ENCODE measurements around the gene ASIC2. TPM values are rescaled to one million over a fixed set of nuclear protein-coding genes. Genes with fewer than 3 reads are reported as not detected.
A peak's percentile ranks its signal among the peaks of the same experiment; 100 is the strongest.

ASIC2 gene
- total RNA-seq, 2 experiments from 2014 or later, result not detected

DNA sequence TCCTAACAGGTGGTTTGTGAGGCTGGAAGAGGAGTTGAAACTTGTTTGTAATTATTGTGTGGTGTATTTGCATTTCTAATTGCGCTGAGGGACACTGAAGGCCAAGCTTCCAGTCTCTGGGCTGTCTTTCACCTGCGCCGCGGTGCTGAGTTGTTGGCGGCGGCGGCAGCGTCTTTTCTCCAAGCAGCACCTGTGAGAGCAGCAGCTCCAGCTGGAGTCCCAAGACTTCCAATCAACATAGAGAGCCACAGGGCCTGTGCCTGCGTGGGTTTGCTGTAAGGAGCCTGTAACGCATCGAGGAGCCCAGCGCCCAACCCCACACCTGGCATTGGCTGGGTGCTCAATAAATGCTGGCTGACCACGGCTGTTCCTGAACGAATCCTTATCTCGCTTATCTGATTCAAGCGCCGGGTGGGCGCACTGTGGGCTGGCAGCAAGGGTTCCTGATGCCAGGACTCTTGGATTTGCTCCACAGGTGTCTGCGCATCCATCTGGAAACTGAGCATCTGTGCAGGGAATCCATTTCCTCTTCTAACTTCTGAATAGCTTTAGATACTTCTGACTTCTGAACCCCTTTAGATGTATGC, 138.1 kb downstream of the ASIC2 start:
- no peak for DNase-seq
- POLR2A ChIA-PET, result no interaction called here
- no peaks in the 10 kb centered on the region for H3K4me1 Mint-ChIP-seq (ENCODE audit: low read depth)
- CTCF ChIA-PET, result no interaction called here
- no peaks in the 10 kb centered on the region for H3K9me3 Mint-ChIP-seq (ENCODE audit: insufficient read depth)
- ATAC-seq, result no peak
- no peaks in the 10 kb centered on the region for H3K36me3 Mint-ChIP-seq (ENCODE audit: low read depth)
- H3K27me3 Mint-ChIP-seq (ENCODE audit: low read depth), result no peaks in the 10 kb centered on the region
- no peak overlapping the region for H3K4me3 Mint-ChIP-seq
- H3K27ac Mint-ChIP-seq, result no peak overlapping the region

DNA sequence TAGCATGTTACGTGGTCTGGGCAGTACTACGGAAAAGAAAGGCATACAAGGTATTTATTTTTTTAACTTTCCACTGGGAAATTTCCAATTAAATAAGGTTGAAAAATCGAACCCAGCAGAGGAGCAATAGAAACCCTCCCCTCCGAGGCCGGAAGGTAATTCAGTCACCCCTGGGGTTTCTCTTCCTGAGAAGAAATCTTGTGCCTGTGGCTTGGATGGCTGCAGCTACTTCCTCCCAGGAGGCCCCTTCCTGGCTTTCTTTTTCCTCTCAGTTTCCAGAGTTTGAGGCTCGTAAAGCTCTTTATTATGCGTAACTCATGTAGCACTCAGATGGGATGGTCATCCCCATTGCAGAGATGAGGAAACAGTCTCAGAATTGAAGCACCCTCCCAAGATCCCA, 140.3 kb downstream of the ASIC2 start:
- Mint-ChIP-seq H3K36me3 (ENCODE audit: low read depth) (no peaks in the 10 kb centered on the region), H3K27ac (no peak overlapping the region), H3K4me1 (ENCODE audit: low read depth) (no peaks in the 10 kb centered on the region), H3K27me3 (ENCODE audit: low read depth) (no peaks in the 10 kb centered on the region), H3K4me3 (no peak overlapping the region), H3K9me3 (ENCODE audit: insufficient read depth) (no peaks in the 10 kb centered on the region)
- ChIA-PET POLR2A (no interaction called here), CTCF (no interaction called here)
- DNase-seq, result no peak
- ATAC-seq, result no peak

- H3K4me1 Mint-ChIP-seq (ENCODE audit: low read depth), result no peaks in the 10 kb centered on the region
- ChIA-PET CTCF (no interaction called here), POLR2A (no interaction called here)
- no peak for ATAC-seq
- no peaks in the 10 kb centered on the region for H3K36me3 Mint-ChIP-seq (ENCODE audit: low read depth)
- H3K27ac Mint-ChIP-seq, result no peak overlapping the region
- no peak overlapping the region for H3K4me3 Mint-ChIP-seq
- DNase-seq, result no peak
- no peaks in the 10 kb centered on the region for H3K9me3 Mint-ChIP-seq (ENCODE audit: insufficient read depth)
- no peaks in the 10 kb centered on the region for H3K27me3 Mint-ChIP-seq (ENCODE audit: low read depth)
Measured at GRCh38 chr17:33151565-33151964, 141.5 kb downstream of the ASIC2 start.

- ChIA-PET CTCF (no interaction called here), POLR2A (no interaction called here)
- Mint-ChIP-seq H3K4me1 (ENCODE audit: low read depth) (no peaks in the 10 kb centered on the region), H3K36me3 (ENCODE audit: low read depth) (no peaks in the 10 kb centered on the region), H3K4me3 (no peak overlapping the region), H3K9me3 (ENCODE audit: insufficient read depth) (no peaks in the 10 kb centered on the region), H3K27ac (no peak overlapping the region), H3K27me3 (ENCODE audit: low read depth) (no peaks in the 10 kb centered on the region)
- ATAC-seq, result no peak
- DNase-seq, result no peak
Measured at GRCh38 chr17:33145941-33146340, 147.2 kb downstream of the ASIC2 start.

- H3K9me3 Mint-ChIP-seq (ENCODE audit: insufficient read depth), result no peaks in the 10 kb centered on the region
Measured at GRCh38 chr17:33144837-33145236, 148.3 kb downstream of the ASIC2 start.

DNA sequence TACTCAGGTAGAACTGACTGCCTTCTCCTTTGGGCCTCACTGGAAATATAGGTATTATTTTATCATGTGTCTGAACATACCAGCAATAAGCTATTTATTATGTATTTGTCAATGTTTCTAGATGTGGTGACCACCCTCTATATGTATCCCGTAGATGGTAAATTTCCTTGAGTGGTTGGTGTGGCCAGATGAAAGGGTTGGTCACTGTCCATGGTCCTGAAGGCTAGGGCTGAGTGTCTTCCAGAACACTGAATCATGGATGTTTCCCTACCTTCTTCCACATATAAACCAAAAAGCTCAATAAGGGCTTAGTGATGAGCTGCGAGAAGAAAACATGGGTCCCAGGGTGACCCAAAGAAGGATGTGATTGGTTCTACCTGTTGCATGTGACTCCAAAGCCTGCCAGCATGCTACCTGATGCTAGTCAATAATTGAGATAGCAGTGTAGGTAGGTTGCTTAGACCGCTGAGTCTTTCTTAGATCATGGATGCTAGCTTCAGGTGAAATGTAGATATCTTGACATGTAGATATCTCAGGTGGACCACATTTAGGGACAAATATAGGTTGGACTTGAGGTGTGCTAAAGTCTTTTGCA, 150.3 kb downstream of the ASIC2 start:
- no peaks in the 10 kb centered on the region for H3K36me3 Mint-ChIP-seq (ENCODE audit: low read depth)
- peaks cover 3% of the 10 kb centered on the region for H3K27me3 Mint-ChIP-seq (ENCODE audit: low read depth)
- no peak for ATAC-seq
- ChIA-PET CTCF (no interaction called here), POLR2A (no interaction called here)
- H3K27ac Mint-ChIP-seq, result no peak overlapping the region
- H3K4me3 Mint-ChIP-seq, result no peak overlapping the region
- H3K4me1 Mint-ChIP-seq (ENCODE audit: low read depth), result no peaks in the 10 kb centered on the region
- DNase-seq, result peak; percentile 33
- H3K9me3 Mint-ChIP-seq (ENCODE audit: insufficient read depth), result no peaks in the 10 kb centered on the region

More at GRCh38 chr17:33144837-33145236, 148.3 kb downstream of the ASIC2 start:
- H3K27ac Mint-ChIP-seq, result no peak overlapping the region
- no peaks in the 10 kb centered on the region for H3K27me3 Mint-ChIP-seq (ENCODE audit: low read depth)
- ChIA-PET CTCF (no interaction called here), POLR2A (no interaction called here)
- ATAC-seq, result no peak
- no peaks in the 10 kb centered on the region for H3K36me3 Mint-ChIP-seq (ENCODE audit: low read depth)
- no peak overlapping the region for H3K4me3 Mint-ChIP-seq
- no peak for DNase-seq
- no peaks in the 10 kb centered on the region for H3K4me1 Mint-ChIP-seq (ENCODE audit: low read depth)

GRCh38 chr17:33140413-33141099, 152.5 kb downstream of the ASIC2 start:
- Mint-ChIP-seq H3K9me3 (ENCODE audit: insufficient read depth) (no peaks in the 10 kb centered on the region), H3K27me3 (ENCODE audit: low read depth) (peaks cover 3% of the 10 kb centered on the region), H3K27ac (no peak overlapping the region), H3K36me3 (ENCODE audit: low read depth) (no peaks in the 10 kb centered on the region), H3K4me3 (no peak overlapping the region), H3K4me1 (ENCODE audit: low read depth) (no peaks in the 10 kb centered on the region)
- DNase-seq, result no peak
- ChIA-PET POLR2A (no interaction called here), CTCF (no interaction called here)
- no peak for ATAC-seq

DNA sequence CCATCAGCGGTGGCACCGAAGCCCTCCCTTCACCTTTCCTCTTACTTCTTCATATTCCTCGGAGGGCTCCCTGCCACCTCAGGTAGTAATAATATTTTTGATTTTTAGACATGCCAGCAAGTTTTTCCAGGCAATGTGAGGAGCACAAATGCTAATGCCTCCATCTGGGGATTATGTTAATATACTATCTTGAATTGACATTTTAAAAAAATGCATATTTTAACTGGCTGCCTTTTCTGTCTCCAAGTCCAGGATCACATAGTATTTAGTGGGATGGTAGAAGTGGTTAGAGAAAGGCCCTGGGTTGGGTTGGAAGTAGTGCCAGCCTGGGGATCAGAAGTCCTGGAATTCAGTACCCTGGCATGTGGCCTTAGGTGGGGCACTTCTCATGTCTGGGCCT, 154.5 kb downstream of the ASIC2 start:
- CTCF ChIA-PET, result no interaction called here
- no peaks in the 10 kb centered on the region for H3K36me3 Mint-ChIP-seq (ENCODE audit: low read depth)
- H3K27ac Mint-ChIP-seq, result no peak overlapping the region
- no peak overlapping the region for H3K4me3 Mint-ChIP-seq
- no peak for ATAC-seq
- DNase-seq, result no peak
- no peaks in the 10 kb centered on the region for H3K9me3 Mint-ChIP-seq (ENCODE audit: insufficient read depth)
- POLR2A ChIA-PET, result no interaction called here
- no peaks in the 10 kb centered on the region for H3K4me1 Mint-ChIP-seq (ENCODE audit: low read depth)
- H3K27me3 Mint-ChIP-seq (ENCODE audit: low read depth), result peaks cover 3% of the 10 kb centered on the region

- no peak for DNase-seq
- ChIA-PET POLR2A (no interaction called here), CTCF (no interaction called here)
- no peak overlapping the region for H3K27ac Mint-ChIP-seq
- no peaks in the 10 kb centered on the region for H3K9me3 Mint-ChIP-seq (ENCODE audit: insufficient read depth)
- no peak for ATAC-seq
- no peaks in the 10 kb centered on the region for H3K4me1 Mint-ChIP-seq (ENCODE audit: low read depth)
- H3K36me3 Mint-ChIP-seq (ENCODE audit: low read depth), result no peaks in the 10 kb centered on the region
- H3K27me3 Mint-ChIP-seq (ENCODE audit: low read depth), result peaks cover 6% of the 10 kb centered on the region
- no peak overlapping the region for H3K4me3 Mint-ChIP-seq
Measured at GRCh38 chr17:33137426-33137825, 155.7 kb downstream of the ASIC2 start.

GRCh38 chr17:33135691-33136090, 157.4 kb downstream of the ASIC2 start:
- H3K27me3 Mint-ChIP-seq (ENCODE audit: low read depth), result peaks cover 6% of the 10 kb centered on the region
- no peak overlapping the region for H3K27ac Mint-ChIP-seq
- H3K4me3 Mint-ChIP-seq, result no peak overlapping the region
- H3K9me3 Mint-ChIP-seq (ENCODE audit: insufficient read depth), result no peaks in the 10 kb centered on the region
- POLR2A ChIA-PET, result no interaction called here
- no peaks in the 10 kb centered on the region for H3K4me1 Mint-ChIP-seq (ENCODE audit: low read depth)
- DNase-seq (no peak), ATAC-seq (no peak)
- CTCF ChIA-PET, result no interaction called here
- no peaks in the 10 kb centered on the region for H3K36me3 Mint-ChIP-seq (ENCODE audit: low read depth)

GRCh38 chr17:33131620-33132019, 161.5 kb downstream of the ASIC2 start:
- H3K4me1 Mint-ChIP-seq (ENCODE audit: low read depth), result no peaks in the 10 kb centered on the region
- no peaks in the 10 kb centered on the region for H3K9me3 Mint-ChIP-seq (ENCODE audit: insufficient read depth)
- no peak overlapping the region for H3K4me3 Mint-ChIP-seq
- no peaks in the 10 kb centered on the region for H3K36me3 Mint-ChIP-seq (ENCODE audit: low read depth)
- ATAC-seq, result no peak
- POLR2A ChIA-PET, result no interaction called here
- CTCF ChIA-PET, result no interaction called here
- H3K27ac Mint-ChIP-seq, result no peak overlapping the region
- H3K27me3 Mint-ChIP-seq (ENCODE audit: low read depth), result peaks cover 5% of the 10 kb centered on the region
- DNase-seq, result no peak

- CTCF ChIA-PET, result no interaction called here
- DNase-seq (no peak), ATAC-seq (no peak)
- POLR2A ChIA-PET, result no interaction called here
- H3K4me3 Mint-ChIP-seq, result no peak overlapping the region
- H3K27me3 Mint-ChIP-seq (ENCODE audit: low read depth), result peaks cover 4% of the 10 kb centered on the region
- no peak overlapping the region for H3K27ac Mint-ChIP-seq
- no peaks in the 10 kb centered on the region for H3K36me3 Mint-ChIP-seq (ENCODE audit: low read depth)
- no peaks in the 10 kb centered on the region for H3K4me1 Mint-ChIP-seq (ENCODE audit: low read depth)
- H3K9me3 Mint-ChIP-seq (ENCODE audit: insufficient read depth), result no peaks in the 10 kb centered on the region
Measured at GRCh38 chr17:33127706-33128105, 165.4 kb downstream of the ASIC2 start.

DNA sequence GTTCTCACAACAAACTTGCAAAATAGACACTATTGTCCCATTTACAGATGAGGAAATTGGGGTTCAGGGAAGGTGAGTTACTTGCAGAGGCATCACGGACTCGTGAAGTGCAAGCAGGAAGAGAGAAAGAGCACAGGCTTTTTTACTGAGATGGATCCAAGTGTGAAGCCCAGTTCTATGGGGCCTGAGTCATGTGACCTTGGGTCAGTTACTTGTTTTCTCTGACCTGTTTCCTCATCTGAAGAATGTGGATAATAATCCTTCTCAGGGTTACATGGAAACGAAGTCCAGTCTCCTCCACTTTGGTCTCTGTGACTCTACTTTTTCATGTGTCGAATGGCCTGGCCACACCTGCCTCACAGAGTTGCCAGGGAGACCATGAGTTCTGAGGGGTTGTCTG, 167.0 kb downstream of the ASIC2 start:
- H3K4me1 Mint-ChIP-seq (ENCODE audit: low read depth), result no peaks in the 10 kb centered on the region
- no peaks in the 10 kb centered on the region for H3K9me3 Mint-ChIP-seq (ENCODE audit: insufficient read depth)
- no peak overlapping the region for H3K4me3 Mint-ChIP-seq
- peaks cover 5% of the 10 kb centered on the region for H3K27me3 Mint-ChIP-seq (ENCODE audit: low read depth)
- no peaks in the 10 kb centered on the region for H3K36me3 Mint-ChIP-seq (ENCODE audit: low read depth)
- POLR2A ChIA-PET, result no interaction called here
- CTCF ChIA-PET, result no interaction called here
- DNase-seq, result no peak
- ATAC-seq, result no peak
- H3K27ac Mint-ChIP-seq, result no peak overlapping the region

Measured in activated CD8-positive, alpha-beta T cell treated with anti-CD3 and anti-CD28 coated beads, Interleukin-2, amount 10 ng/mL, durations not matched to agents 7 days and 5 days (primary cell).